ENCODE results near the gene CRTAC1.
A peak's percentile ranks its signal among the peaks of the same experiment; 100 is the strongest.

Gene CRTAC1

DNA sequence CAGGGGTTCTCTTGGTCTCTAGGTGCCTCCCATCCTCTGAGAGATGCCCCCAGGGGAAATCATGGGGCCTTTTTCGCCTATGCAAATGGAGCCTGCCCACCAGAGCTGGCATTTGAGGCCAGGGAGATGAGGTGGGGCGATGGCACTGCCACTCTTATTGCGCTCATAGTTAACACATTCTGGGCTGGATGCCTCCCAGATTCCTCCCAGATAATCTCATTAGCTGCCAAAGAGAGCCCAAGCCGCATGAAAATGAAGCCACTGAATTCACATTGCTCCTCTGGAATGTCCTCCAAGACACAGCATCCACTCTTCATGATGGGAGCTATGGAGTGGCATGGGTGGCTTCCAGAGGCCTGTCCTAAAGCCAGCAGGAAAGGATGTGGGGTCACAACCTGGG is 119.8 kb downstream of the CRTAC1 start:
- H3K9me3 Mint-ChIP-seq, result no peaks in the 10 kb centered on the region
- no peak for ATAC-seq
- H3K27ac Mint-ChIP-seq, result no peak overlapping the region
- no peak for DNase-seq
- H3K4me1 Mint-ChIP-seq, result peaks cover 9% of the 10 kb centered on the region
- H3K4me3 Mint-ChIP-seq, result no peak overlapping the region
- peaks cover 23% of the 10 kb centered on the region for H3K27me3 Mint-ChIP-seq

- no peak overlapping the region for H3K4me3 Mint-ChIP-seq
- H3K27me3 Mint-ChIP-seq, result peaks cover 29% of the 10 kb centered on the region
Observed at GRCh38 chr10:97907830-97908229, 122.6 kb downstream of the CRTAC1 start.

DNA sequence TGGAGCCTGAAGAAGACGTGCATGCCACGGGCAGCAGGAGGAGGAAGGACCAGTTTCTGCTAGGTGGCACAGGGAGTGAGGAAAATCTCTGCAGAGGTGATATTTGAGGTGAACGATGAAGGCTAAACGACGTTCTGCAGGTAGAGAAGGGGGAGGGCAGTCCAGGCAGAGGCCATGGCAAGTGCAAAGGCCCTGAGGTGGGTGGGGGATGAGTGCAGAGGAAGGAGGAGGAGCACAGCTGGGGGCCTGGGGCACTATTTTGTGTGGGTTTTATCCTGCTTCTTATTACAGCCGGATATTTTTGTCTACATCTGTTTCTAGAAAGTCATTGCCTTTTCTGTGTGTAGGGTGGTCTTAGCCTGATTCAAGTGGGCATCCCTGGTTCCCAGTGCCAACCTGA is 123.2 kb downstream of the CRTAC1 start:
- Mint-ChIP-seq H3K4me3 (no peak overlapping the region), H3K27me3 (peaks cover 29% of the 10 kb centered on the region), H3K27ac (no peak overlapping the region), H3K9me3 (no peaks in the 10 kb centered on the region), H3K4me1 (peaks cover 8% of the 10 kb centered on the region)
- DNase-seq (no peak), ATAC-seq (no peak)

More at GRCh38 chr10:97907830-97908229, 122.6 kb downstream of the CRTAC1 start:
- Mint-ChIP-seq H3K4me1 (peaks cover 8% of the 10 kb centered on the region), H3K9me3 (no peaks in the 10 kb centered on the region), H3K27ac (no peak overlapping the region)
- DNase-seq (no peak), ATAC-seq (no peak)

- ATAC-seq (no peak), DNase-seq (no peak)
- peak overlapping the region in 1 of 2 donors; percentile 45 for H3K27ac Mint-ChIP-seq
- peaks cover 8% of the 10 kb centered on the region for H3K4me1 Mint-ChIP-seq
- peaks cover 29% of the 10 kb centered on the region for H3K27me3 Mint-ChIP-seq
- no peak overlapping the region for H3K4me3 Mint-ChIP-seq
- no peaks in the 10 kb centered on the region for H3K9me3 Mint-ChIP-seq
Observed at GRCh38 chr10:97905276-97905675, 125.1 kb downstream of the CRTAC1 start.

DNA sequence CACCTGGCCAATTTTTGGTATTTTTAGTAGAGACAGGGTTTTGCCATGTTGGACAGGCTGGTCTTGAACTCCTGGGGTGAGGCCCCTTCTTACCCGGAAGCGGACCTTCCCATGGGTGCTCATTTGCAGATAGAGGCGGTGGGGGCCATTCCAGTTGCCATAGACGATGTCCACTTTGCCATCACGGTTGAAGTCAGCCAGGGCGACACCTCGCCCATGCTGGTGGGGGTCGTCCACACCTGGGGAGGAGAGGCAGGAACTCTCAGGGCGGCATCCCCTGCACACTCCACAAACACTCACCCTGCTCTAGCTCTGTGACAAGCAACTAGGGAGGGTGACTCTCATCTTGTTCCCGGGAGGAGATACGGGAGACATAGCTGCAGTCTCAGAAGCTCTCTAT is 125.8 kb downstream of the CRTAC1 start:
- Mint-ChIP-seq H3K27me3 (peaks cover 29% of the 10 kb centered on the region), H3K9me3 (no peaks in the 10 kb centered on the region), H3K4me1 (peaks cover 8% of the 10 kb centered on the region), H3K4me3 (no peak overlapping the region), H3K27ac (peak overlapping the region in 1 of 2 donors; percentile 92)
- ATAC-seq (no peak), DNase-seq (no peak)

- peaks cover 8% of the 10 kb centered on the region for H3K4me1 Mint-ChIP-seq
- ATAC-seq (no peak), DNase-seq (no peak)
- H3K4me3 Mint-ChIP-seq, result no peak overlapping the region
- no peaks in the 10 kb centered on the region for H3K9me3 Mint-ChIP-seq
- peaks cover 29% of the 10 kb centered on the region for H3K27me3 Mint-ChIP-seq
- no peak overlapping the region for H3K27ac Mint-ChIP-seq
Observed at GRCh38 chr10:97904018-97904381, 126.4 kb downstream of the CRTAC1 start.

DNA sequence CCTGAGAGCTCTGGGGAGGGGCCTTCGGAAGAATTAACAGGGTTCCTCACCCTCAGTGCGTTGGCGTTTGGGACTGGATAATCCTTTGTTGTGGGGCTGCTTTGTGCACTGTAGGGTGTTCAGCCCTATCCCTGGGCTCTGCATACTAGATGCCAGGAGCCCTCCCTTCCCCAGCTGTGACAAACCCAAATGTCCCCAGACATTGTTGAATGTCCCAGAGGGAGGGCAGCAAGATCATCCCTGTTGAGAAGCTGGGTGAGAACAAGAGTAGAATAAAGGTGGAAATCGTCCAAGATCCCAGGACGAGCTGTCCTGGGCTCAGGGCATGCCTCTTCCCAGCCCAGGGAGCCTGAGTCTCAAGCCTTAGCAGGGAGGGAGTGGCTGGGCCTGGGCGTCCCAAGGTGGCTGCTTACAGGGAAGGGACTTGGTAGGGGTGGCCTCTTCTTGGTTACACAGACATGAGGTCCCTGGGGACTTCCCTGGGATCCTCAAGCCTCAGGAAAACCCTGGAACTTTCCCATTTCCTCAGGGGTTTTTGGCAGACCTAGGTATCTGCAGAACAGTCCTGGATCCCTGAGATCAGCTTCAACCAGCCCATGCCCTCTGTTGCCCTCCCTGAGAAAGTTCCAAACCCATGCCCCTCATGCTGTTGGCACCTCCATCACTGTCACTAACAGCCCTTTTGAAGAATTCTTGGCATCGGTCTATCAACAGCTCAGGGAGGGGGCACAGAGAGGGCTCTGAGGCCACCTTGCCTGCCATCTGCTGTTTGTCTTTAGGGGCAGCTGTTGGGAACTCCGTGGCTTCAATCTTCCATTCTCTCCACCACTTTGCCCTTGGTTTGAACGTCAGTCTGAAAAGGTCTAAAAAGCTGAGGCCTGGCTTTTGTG is 127.0 kb downstream of the CRTAC1 start:
- peaks cover 29% of the 10 kb centered on the region for H3K27me3 Mint-ChIP-seq
- peaks cover 8% of the 10 kb centered on the region for H3K4me1 Mint-ChIP-seq
- no peaks in the 10 kb centered on the region for H3K9me3 Mint-ChIP-seq
- ATAC-seq (no peak), DNase-seq (no peak)
- H3K27ac Mint-ChIP-seq, result no peak overlapping the region
- H3K4me3 Mint-ChIP-seq, result no peak overlapping the region

DNA sequence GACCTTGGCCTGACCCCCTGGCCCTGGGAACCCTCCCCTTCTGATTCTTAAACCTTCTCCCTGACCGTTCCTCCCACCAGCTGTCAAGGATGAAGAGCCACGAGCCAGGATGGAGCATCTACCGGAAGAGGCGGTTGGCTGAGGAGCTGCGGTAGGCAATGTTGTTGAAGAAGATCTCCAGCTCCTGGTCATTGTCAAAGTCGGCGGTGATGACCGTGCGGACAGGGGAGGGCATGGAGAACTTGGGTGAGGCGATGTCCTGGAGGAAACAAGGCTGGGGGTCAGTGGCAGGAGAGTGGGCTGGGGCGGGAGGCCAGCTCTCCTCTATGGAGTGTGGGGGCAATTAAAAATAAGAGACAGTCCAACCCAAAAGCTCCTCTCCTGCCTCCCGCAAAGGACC is 129.0 kb downstream of the CRTAC1 start:
- no peak overlapping the region for H3K4me3 Mint-ChIP-seq
- H3K27ac Mint-ChIP-seq, result no peak overlapping the region
- peaks cover 20% of the 10 kb centered on the region for H3K27me3 Mint-ChIP-seq
- no peaks in the 10 kb centered on the region for H3K9me3 Mint-ChIP-seq
- DNase-seq (no peak), ATAC-seq (no peak)
- peaks cover 8% of the 10 kb centered on the region for H3K4me1 Mint-ChIP-seq

- H3K9me3 Mint-ChIP-seq, result no peaks in the 10 kb centered on the region
- no peak overlapping the region for H3K4me3 Mint-ChIP-seq
- H3K4me1 Mint-ChIP-seq, result no peaks in the 10 kb centered on the region
- H3K27ac Mint-ChIP-seq, result no peak overlapping the region
- ATAC-seq (no peak), DNase-seq (no peak)
- no peaks in the 10 kb centered on the region for H3K27me3 Mint-ChIP-seq
Observed at GRCh38 chr10:97898429-97898828, 132.0 kb downstream of the CRTAC1 start.

- Mint-ChIP-seq H3K4me3 (no peak overlapping the region), H3K27me3 (no peaks in the 10 kb centered on the region), H3K27ac (no peak overlapping the region), H3K4me1 (no peaks in the 10 kb centered on the region), H3K9me3 (no peaks in the 10 kb centered on the region)
- ATAC-seq (no peak), DNase-seq (no peak)
Observed at GRCh38 chr10:97896756-97897358, 133.6 kb downstream of the CRTAC1 start.

DNA sequence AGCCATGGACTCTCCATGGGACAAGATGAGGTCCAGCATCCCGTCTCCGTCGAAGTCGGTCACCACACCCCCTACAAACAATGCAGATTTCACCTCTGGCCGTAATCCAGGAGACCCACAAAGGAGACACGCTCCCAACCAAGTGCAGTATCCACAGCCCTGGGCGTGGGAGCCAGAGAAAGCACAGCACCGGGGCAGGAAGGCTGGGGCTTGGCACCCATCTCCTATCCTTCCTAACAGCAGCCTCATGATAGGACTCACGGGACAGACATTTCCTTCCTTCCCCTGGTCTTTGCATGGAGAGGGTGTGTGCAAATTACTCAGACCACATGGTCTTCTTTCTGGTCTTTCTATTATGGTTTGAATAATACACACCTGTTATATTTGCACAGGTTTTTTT is 134.5 kb downstream of the CRTAC1 start:
- Mint-ChIP-seq H3K4me3 (no peak overlapping the region), H3K27me3 (no peaks in the 10 kb centered on the region), H3K4me1 (no peaks in the 10 kb centered on the region), H3K27ac (no peak overlapping the region), H3K9me3 (no peaks in the 10 kb centered on the region)
- DNase-seq, result no peak
- no peak for ATAC-seq

DNA sequence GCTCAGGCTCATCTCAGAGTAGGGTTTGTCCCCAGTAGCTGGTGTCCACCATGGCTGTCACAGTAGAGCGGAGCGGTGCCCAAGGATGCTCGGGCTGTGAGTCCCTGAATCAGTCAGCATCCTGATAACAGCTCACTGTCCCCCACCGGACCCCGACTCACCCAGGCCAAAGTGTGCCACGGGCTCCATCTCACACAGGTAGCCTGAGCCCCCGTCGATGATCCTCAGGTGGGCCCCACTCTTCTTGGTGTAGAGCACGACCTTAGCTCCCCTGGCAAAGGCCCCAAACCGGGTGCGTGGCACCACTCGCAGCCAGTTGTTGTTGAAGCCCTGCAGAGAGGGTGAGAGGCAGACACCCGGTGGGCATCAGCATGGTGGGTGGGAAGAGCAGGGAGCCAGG is 135.3 kb downstream of the CRTAC1 start:
- no peak for DNase-seq
- H3K9me3 Mint-ChIP-seq, result no peaks in the 10 kb centered on the region
- peaks cover 5% of the 10 kb centered on the region for H3K4me1 Mint-ChIP-seq
- ATAC-seq, result no peak
- peak overlapping the region in 1 of 2 donors; percentile 34 for H3K27ac Mint-ChIP-seq
- no peaks in the 10 kb centered on the region for H3K27me3 Mint-ChIP-seq
- no peak overlapping the region for H3K4me3 Mint-ChIP-seq

GRCh38 chr10:97894092-97894491 is 136.3 kb downstream of the CRTAC1 start:
- no peaks in the 10 kb centered on the region for H3K27me3 Mint-ChIP-seq
- DNase-seq (no peak), ATAC-seq (no peak)
- H3K9me3 Mint-ChIP-seq, result no peaks in the 10 kb centered on the region
- H3K4me3 Mint-ChIP-seq, result no peak overlapping the region
- peaks cover 15% of the 10 kb centered on the region for H3K4me1 Mint-ChIP-seq
- no peak overlapping the region for H3K27ac Mint-ChIP-seq

GRCh38 chr10:97892939-97893338 is 137.5 kb downstream of the CRTAC1 start:
- no peaks in the 10 kb centered on the region for H3K9me3 Mint-ChIP-seq
- no peaks in the 10 kb centered on the region for H3K27me3 Mint-ChIP-seq
- peaks cover 26% of the 10 kb centered on the region for H3K4me1 Mint-ChIP-seq
- H3K4me3 Mint-ChIP-seq, result no peak overlapping the region
- no peak overlapping the region for H3K27ac Mint-ChIP-seq
- ATAC-seq (no peak), DNase-seq (no peak)

DNA sequence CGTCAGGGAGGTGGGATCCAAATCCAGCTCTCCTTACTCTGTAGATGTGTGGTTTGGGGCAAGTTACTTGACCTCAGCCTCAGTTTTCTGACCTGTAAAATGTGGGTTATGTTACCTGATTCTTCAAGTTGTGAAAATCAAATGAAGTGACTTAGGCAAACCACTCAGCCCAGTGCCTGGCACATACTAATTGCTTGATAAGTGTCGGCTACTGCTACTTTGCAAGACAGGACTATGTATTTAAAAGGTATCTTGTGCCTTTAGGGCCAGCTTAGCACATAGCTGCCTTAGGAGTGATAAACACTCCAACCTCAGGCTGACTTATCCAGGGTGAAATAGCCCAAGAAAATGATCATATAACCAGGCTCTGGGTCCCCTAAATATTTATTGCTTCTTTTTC is 137.9 kb downstream of the CRTAC1 start:
- ATAC-seq, result no peak
- Mint-ChIP-seq H3K9me3 (no peaks in the 10 kb centered on the region), H3K27ac (no peak overlapping the region), H3K4me1 (peaks cover 28% of the 10 kb centered on the region), H3K27me3 (no peaks in the 10 kb centered on the region), H3K4me3 (no peak overlapping the region)
- no peak for DNase-seq

DNA sequence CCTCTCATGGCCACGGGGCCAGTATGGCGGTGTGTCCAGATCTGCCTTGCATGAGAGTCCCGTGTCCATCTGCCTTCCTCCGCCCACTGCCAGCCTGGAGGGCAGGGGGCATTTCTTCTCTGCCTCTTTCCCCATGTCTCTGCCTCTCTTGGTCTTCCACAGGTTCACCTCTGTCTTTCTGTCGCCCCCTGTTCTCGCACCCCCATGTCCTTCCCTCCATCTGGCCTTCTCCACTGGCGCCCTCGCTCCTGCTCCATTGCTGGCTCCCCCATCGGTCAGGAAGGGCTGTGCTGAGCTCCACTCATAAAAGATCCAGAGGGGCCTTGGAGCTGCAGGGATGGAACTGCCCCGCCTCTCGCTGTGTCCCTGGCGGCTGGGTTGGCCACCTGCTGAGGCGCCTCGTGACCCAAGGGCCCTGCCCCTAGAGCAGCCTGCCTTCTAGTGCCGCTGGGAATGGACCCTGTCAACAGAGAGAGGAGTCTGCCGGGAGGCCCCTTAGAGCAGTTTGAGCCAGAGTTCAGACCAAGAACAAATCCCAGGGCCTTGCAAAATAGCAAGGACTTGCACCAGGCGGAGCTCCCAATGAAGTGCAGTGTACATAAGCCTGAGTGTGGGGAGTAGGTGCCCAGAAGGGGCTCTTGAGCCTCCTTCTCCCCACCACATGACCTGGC is 138.8 kb downstream of the CRTAC1 start:
- DNase-seq, result no peak
- Mint-ChIP-seq H3K4me1 (peaks cover 28% of the 10 kb centered on the region), H3K27me3 (no peaks in the 10 kb centered on the region), H3K9me3 (no peaks in the 10 kb centered on the region), H3K4me3 (no peak overlapping the region), H3K27ac (no peak overlapping the region)
- ATAC-seq, result peak; percentile 17
